Measurements from ENCODE around the gene RASAL2. TPM values are rescaled to one million over a fixed set of nuclear protein-coding genes. Genes with fewer than 3 reads are reported as not detected.

The RASAL2 gene
- total and polyA plus RNA-seq, 2 of the 4 experiments (the other 2 are of a cell fraction) = 13.1 to 20.6 TPM

- Histone ChIP-seq H3K79me1 (ENCODE audit: low read depth in 1 of 2, low read length in 2 of 2) (peaks cover 7 to 15% of the 10 kb centered on the region in 2 experiments; a peak in 2 of 4 replicates), H3K56ac (ENCODE audit: extremely low read depth, insufficient read depth, low read length) (no peak overlapping the region), H3K18ac (ENCODE audit: low read depth, low read length) (no peak overlapping the region), H3K27ac (ENCODE audit: insufficient read depth, low read length) (no peak overlapping the region), H2BK120ac (ENCODE audit: low read depth, low read length) (no peak overlapping the region), H3K9ac (ENCODE audit: low read depth, low read length) (no peak overlapping the region), H2AK9ac (replicated peaks; ENCODE audit: low read depth, low read length, poor library complexity) (no peak overlapping the region), H3K4me2 (ENCODE audit: low read depth, low read length) (no peak overlapping the region), H3K4me1 (ENCODE audit: control insufficient read depth, insufficient read depth, low read length) (peaks cover 5% of the 10 kb centered on the region; the same call in 1 of the 2 replicates), H3K14ac (replicated peaks; ENCODE audit: low read depth, low read length) (no peak overlapping the region), H2AFZ (replicated peaks; ENCODE audit: low read length, poor library complexity) (no peak overlapping the region), H3K9me1 (ENCODE audit: insufficient read depth, low read length) (0 out of 2 replicates have a peak, but pooled peaks cover 5% of the 10 kb centered on the region), H3K4ac (ENCODE audit: low read depth, low read length) (no peak overlapping the region), H2BK20ac (ENCODE audit: low read depth, low read length) (no peak overlapping the region), H4K8ac (ENCODE audit: low read depth in 2 of 2, low read length in 2 of 2) (no peak overlapping the region), H4K20me1 (ENCODE audit: insufficient read depth, low read length) (no peaks in the 10 kb centered on the region), H2BK15ac (ENCODE audit: low read depth, low read length) (no peak overlapping the region), H3K9me3 (ENCODE audit: control insufficient read depth, insufficient read depth, low read length) (no peaks in the 10 kb centered on the region), H2AK5ac (ENCODE audit: low read depth, low read length) (no peak overlapping the region), H4K91ac (ENCODE audit: insufficient read depth, low read depth, low read length) (no peak overlapping the region), H3K27me3 (ENCODE audit: control insufficient read depth, insufficient read depth, low read length) (no peaks in the 10 kb centered on the region), H3K4me3 (ENCODE audit: insufficient read depth, low read depth, low read length) (no peak overlapping the region), H3K23ac (ENCODE audit: low read depth, low read length) (no peak overlapping the region), H2BK5ac (ENCODE audit: low read depth, low read length, poor library complexity, severe bottlenecking) (no peak overlapping the region), H4K5ac (ENCODE audit: low read depth, low read length) (no peak overlapping the region), H3K36me3 (ENCODE audit: control insufficient read depth, insufficient read depth, low read length) (no peaks in the 10 kb centered on the region)
- no CpG with 5 or more reads among the region's 2 CpGs for WGBS, 2 experiments (ENCODE audit: extremely low coverage in 2 of 2, insufficient read length in 1 of 2)
- DNase-seq (peak; percentile 8), ATAC-seq (ENCODE audit: low read depth) (no peak)
- POLR2A ChIA-PET (ENCODE audit: unreplicated experiment) = no interaction called here
- dilution Hi-C loops (cut with HindIII; ENCODE audit: low sequenced_read_pairs, unreplicated experiment) (no loop called here), intact Hi-C loops (cut with micrococcal nuclease) (no loop called here), in situ Hi-C loops (cut with MboI; ENCODE audit: low sequenced_read_pairs) (no loop called here)
- no TSS peak for BruUV-seq (replicated peaks)
- CTCF ChIA-PET = no interaction called here
- TF ChIP-seq MAFK (IDR thresholded peaks at IDR 0.05; ENCODE audit: low read depth, low read length) (no peak), CHD1 (IDR thresholded peaks at IDR 0.05; ENCODE audit: low read depth, low read length) (no peak), NFE2L2 (IDR thresholded peaks at IDR 0.05; ENCODE audit: low read depth, low read length) (no peak), CEBPB (IDR thresholded peaks at IDR 0.05; ENCODE audit: low read depth, low read length) (0 out of 2 replicates have a peak, but pooled peaks have one; percentile 30), POLR2A (IDR thresholded peaks at IDR 0.05; ENCODE audit: low read depth, low read length) (no peak), RCOR1 (IDR thresholded peaks at IDR 0.05; ENCODE audit: insufficient replicate concordance, low read length) (no peak), SMC3 (IDR thresholded peaks at IDR 0.05; ENCODE audit: low read depth, low read length) (no peak), BHLHE40 (IDR thresholded peaks at IDR 0.05; ENCODE audit: low read depth, low read length) (no peak), ELK1 (IDR thresholded peaks at IDR 0.05; ENCODE audit: borderline replicate concordance, low read depth, low read length) (no peak)
These were observed 315.0 kb downstream of the RASAL2 start for GRCh38 chr1:178408871-178409270.
